Right atrium auricular region (tissue), 2 donors: ENCODE measurements around the gene APEX1. TPM values are rescaled to one million over a fixed set of nuclear protein-coding genes. Genes with fewer than 3 reads are reported as not detected.

Source experiments
- DNase-seq: peaks from one replicate; pipeline ENCODE4 v3.0.0-alpha.2; 2019; ENCODE audit warnings: low spot score
- H3K27ac ChIP-seq, 2 donors: fragments of 200-600 bp; sonication (generic); 1 replicate in 1 of 2; 2 replicates in 1 of 2; pipeline ENCODE4 v1.5.1; 2016 to 2019
- H3K27me3 ChIP-seq, 2 donors: fragments of 200-600 bp; sonication (generic); one replicate each; pipeline versions ENCODE4 v1.5.1 to v1.6.0; 2017 to 2019
- H3K36me3 ChIP-seq: fragments of 200-600 bp; sonication (generic); one replicate; pipeline ENCODE4 v1.5.1; 2016
- H3K4me1 ChIP-seq, 2 donors: fragments of 200-600 bp; sonication (generic); one replicate each; pipeline versions ENCODE4 v1.5.1 to v1.6.0; 2017 to 2019
- H3K4me3 ChIP-seq, 2 donors: fragments of 200-600 bp; sonication (generic); 1 replicate in 1 of 2; 2 replicates in 1 of 2; pipeline ENCODE4 v1.5.1; 2017 to 2019; ENCODE audit warnings: mild to moderate bottlenecking in 1 of 2, moderate library complexity in 1 of 2
- H3K9me3 ChIP-seq, 2 donors: fragments of 200-600 bp; sonication (generic); one replicate each; pipeline ENCODE4 v1.5.1; 2019
- total RNA-seq, 2 donors: library from RNA; depleted of rRNA; stranded (reverse); fragments of >200 nt; gene quantifications; one replicate each; pipeline ENCODE4 v1.1.0, GENCODE V29; 2016
- TF ChIP-seq, protein P1 (sequence below), 2 donors: fragments of 200-600 bp; sonication (generic); IDR thresholded peaks; one replicate each; pipeline ENCODE4 v1.5.1; 2019; ENCODE audit warnings: antibody characterized with exemption in 2 of 2

APEX1 gene
- total RNA-seq, 2 donors from 2014 or later = 72.6 to 97.6 TPM

DNA sequence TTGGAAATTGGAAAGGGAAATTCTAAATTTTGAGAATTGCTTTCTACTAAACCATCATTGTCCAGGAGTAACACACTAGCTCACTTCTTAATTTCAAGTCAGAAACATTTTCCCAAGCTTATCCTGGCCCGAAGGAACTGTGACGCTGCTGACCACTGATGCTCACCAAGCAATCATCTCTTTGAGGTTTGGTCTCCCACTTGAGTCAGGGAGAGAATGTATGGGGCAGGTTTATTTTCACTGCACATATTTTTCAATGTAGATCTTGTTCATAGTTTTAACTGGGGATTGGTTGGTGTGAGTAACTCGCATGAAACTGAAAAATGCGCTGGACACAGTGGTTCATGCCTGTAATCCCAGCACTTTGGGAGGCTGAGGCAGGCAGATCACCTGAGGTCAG, 37.5 kb downstream of the APEX1 start:
- H3K4me1 ChIP-seq = no peaks in the 10 kb centered on the region
- TF ChIP-seq, protein P1, sequence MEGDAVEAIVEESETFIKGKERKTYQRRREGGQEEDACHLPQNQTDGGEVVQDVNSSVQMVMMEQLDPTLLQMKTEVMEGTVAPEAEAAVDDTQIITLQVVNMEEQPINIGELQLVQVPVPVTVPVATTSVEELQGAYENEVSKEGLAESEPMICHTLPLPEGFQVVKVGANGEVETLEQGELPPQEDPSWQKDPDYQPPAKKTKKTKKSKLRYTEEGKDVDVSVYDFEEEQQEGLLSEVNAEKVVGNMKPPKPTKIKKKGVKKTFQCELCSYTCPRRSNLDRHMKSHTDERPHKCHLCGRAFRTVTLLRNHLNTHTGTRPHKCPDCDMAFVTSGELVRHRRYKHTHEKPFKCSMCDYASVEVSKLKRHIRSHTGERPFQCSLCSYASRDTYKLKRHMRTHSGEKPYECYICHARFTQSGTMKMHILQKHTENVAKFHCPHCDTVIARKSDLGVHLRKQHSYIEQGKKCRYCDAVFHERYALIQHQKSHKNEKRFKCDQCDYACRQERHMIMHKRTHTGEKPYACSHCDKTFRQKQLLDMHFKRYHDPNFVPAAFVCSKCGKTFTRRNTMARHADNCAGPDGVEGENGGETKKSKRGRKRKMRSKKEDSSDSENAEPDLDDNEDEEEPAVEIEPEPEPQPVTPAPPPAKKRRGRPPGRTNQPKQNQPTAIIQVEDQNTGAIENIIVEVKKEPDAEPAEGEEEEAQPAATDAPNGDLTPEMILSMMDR (IDR thresholded peaks at IDR 0.05) = no peak

DNA sequence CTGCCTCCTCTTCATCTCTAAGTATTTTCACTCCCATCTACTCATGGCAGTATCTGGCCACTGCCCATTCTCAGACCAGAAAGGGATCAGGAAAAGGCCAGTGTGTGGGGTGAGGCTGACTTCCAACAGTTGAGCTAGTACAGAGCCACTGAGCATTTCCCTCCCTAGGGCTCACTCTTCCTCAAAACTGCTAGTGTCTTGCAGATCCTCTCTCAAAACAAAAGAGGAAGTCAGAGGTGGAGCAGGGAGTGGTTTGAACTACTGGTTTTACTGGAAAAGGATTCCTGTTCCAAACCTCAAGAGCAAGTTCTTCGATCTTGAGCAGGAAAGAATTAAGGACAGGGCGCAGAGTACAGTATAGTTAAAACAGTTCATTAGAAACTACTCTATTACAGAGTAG, 38.6 kb downstream of the APEX1 start:
- H3K4me3 ChIP-seq = no peak overlapping the region
- no peaks in the 10 kb centered on the region for H3K27me3 ChIP-seq
- H3K27ac ChIP-seq = no peak overlapping the region
- H3K36me3 ChIP-seq = no peaks in the 10 kb centered on the region
- no peaks in the 10 kb centered on the region for H3K4me1 ChIP-seq
- TF ChIP-seq, protein P1 (IDR thresholded peaks at IDR 0.05) = no peak
- no peak for DNase-seq
- H3K9me3 ChIP-seq = no peaks in the 10 kb centered on the region

More for the DNA sequence above, 37.5 kb downstream of the APEX1 start:
- no peak overlapping the region for H3K27ac ChIP-seq
- DNase-seq = no peak
- H3K27me3 ChIP-seq = no peaks in the 10 kb centered on the region
- no peaks in the 10 kb centered on the region for H3K9me3 ChIP-seq
- no peak overlapping the region for H3K4me3 ChIP-seq
- no peaks in the 10 kb centered on the region for H3K36me3 ChIP-seq

- TF ChIP-seq, protein P1 (IDR thresholded peaks at IDR 0.05) = no peak
- Histone ChIP-seq H3K4me1 (no peaks in the 10 kb centered on the region), H3K27ac (no peak overlapping the region), H3K27me3 (no peaks in the 10 kb centered on the region), H3K4me3 (no peak overlapping the region), H3K36me3 (no peaks in the 10 kb centered on the region), H3K9me3 (no peaks in the 10 kb centered on the region)
- no peak for DNase-seq
Measured at GRCh38 chr14:20494935-20495766, 40.1 kb downstream of the APEX1 start.

- Histone ChIP-seq H3K9me3 (no peaks in the 10 kb centered on the region), H3K36me3 (no peaks in the 10 kb centered on the region), H3K4me1 (no peaks in the 10 kb centered on the region), H3K27ac (peak overlapping the region in 1 of 2 donors; percentile 15), H3K4me3 (no peak overlapping the region), H3K27me3 (no peaks in the 10 kb centered on the region)
- DNase-seq = no peak
- TF ChIP-seq, protein P1 (IDR thresholded peaks at IDR 0.05) = no peak
Measured at GRCh38 chr14:20498622-20499021, 43.6 kb downstream of the APEX1 start.

DNA sequence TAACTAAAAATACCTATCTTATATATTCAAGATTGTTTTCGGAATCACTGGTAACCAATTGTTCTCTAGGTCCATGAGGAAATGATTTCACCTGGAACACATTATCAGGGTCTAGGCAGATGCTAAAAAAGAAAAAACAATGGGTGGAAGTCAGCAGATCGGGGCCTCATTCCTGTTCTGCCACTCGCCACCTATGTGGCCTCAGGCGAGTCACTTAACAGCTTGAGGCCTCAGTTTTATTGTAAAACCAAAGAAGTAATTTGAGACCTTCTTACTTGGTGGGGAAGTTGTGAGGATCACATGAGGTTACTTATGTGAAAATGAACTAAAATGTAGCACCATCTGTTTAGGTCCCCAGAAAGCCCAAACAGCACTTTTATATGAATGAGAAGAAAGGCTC, 44.1 kb downstream of the APEX1 start:
- no peak overlapping the region for H3K4me3 ChIP-seq
- H3K4me1 ChIP-seq = no peaks in the 10 kb centered on the region
- DNase-seq = no peak
- H3K27ac ChIP-seq = peak overlapping the region in 1 of 2 donors; percentile 19
- no peaks in the 10 kb centered on the region for H3K36me3 ChIP-seq
- TF ChIP-seq, protein P1 (IDR thresholded peaks at IDR 0.05) = no peak
- H3K9me3 ChIP-seq = no peaks in the 10 kb centered on the region
- H3K27me3 ChIP-seq = no peaks in the 10 kb centered on the region
